ENCODE data around the gene ZSCAN2.
"Not testable (repeated sequence)": the region's sequence is repeated elsewhere in the genome, so short reads cannot be mapped to it uniquely, and the experiment has no call there.

Gene ZSCAN2

DNA sequence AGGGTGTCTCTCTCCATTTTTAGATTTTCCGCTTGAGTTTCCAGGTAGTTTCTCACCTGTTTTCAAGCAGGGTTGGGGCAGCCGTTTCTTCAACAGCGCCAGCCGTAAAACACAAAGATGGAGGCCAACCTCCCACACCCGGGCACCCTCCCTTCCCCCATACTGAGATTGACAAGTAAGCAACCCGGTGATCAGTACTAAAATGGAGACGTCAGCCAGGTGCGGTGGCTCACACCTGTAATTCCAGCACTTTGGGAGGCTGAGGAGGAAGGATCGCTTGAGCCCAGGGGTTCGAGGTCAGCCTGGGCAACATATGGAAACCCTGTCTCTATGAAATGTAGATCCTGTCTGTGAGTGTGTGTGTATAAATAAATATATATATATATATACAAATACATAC lies 903 bp upstream of the ZSCAN2 start:
- DNase-seq = no peak

DNA sequence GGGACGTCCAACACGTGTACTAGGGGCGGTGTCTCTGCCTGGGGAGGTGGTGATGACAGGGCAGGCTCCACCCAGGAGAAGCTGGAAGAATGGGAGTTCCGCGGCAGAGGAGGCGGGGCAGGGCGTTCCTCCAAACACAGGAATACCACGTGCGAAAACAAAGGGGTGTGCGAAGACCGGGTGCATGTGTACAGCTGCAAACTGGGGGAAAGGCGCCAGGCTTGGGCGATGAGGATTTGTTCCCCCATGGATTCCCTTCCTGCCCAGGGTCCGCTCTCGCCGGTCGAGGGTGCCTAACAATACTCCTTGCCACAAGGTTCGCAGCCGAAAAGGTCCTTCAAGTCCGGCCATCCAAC lies 500 bp upstream of the ZSCAN2 start:
- DNase-seq = peak; percentile 76

DNA sequence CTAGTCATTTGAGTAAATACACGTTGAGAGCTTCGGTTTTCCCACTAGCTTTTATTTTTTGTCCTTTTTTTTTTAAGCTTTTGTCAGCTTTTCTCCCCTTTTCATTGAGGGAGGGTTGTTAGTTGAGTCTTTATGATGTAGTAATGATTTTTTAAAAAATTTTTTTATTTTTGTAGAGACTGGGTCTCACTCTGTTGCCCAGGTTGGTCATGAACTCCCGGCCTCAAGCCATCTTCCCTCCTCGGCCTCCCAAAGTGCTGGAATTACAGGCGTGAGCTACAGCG lies 688 bp downstream of the ZSCAN2 start:
- DNase-seq = no peak

DNA sequence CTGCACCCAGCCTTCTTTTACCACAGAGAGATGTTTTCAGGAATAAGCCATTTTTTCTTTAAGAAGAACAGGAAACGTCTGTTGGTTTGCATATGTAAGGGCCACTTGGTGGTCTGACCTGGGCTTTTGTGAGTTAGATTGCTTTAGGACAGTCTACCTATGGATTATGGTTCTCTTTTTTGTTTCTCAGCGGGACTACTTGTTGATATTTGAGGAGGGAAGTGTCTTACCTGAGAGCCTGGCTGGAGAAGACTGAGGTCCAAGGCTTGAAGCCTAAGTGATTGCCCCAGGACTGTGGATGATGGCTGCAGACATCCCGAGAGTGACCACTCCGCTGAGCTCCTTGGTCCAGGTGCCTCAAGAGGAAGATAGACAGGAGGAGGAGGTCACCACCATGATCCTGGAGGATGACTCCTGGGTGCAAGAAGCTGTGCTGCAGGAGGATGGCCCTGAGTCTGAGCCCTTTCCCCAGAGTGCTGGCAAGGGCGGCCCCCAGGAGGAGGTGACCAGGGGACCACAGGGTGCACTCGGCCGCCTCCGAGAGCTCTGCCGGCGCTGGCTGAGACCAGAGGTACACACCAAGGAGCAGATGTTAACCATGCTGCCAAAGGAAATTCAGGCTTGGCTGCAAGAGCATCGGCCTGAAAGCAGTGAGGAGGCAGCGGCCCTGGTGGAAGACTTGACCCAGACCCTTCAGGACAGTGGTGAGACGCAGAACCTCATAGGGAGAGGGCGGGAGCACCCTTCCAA lies 3.0 kb downstream of the ZSCAN2 start:
- DNase-seq = no peak

DNA sequence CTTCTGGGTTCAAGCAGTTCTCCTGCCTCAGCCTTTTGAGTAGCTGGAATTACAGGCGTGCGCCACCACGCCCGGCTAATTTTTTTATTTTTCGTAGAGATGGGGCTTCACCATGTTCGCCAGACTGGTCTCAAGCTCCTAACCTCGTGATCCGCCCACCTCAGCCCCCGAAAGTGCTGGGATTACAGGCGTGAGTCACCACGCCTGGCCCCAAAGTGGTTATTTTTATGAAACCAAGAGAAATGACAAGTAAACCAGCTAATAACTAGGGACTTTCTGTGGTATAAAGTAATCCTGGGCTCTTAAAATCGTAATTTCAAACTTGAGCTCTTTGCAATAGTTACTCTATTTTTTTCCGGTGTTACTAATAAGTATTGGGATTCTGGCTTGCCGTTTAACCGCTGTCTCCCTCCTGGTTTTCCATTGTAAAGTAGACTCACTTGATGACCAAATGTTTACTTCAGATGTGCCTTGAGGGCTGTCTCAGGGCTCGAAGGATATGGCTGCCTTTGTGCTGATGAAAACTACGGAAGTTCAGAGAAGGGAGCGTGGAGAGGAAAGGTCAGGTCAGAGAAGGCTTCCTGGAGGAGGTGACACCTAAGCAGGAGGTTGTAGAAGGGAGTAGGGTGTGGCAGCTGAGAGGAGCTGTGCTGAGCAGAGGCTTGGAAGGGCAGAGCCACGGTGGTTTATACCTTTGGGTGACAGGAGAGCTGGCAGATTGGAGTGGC lies 4.2 kb downstream of the ZSCAN2 start:
- DNase-seq = no peak

DNA sequence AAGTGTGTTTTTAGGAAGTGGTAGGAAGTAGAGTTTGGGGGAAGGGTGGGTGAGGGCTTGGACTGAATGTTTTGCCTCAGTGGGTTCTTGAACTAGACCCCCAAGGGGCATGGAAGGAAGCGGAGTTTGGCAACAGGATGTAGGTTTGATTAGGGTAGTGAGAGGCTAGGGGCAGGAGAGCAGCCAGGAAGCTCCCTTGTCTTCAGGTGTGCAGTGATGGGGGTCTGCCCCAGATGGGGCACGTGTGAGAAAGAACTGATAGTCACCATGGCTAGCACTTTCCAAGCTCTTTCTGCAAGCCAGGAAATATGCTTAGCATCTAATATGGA lies 4.7 kb downstream of the ZSCAN2 start:
- no peak for DNase-seq

DNA sequence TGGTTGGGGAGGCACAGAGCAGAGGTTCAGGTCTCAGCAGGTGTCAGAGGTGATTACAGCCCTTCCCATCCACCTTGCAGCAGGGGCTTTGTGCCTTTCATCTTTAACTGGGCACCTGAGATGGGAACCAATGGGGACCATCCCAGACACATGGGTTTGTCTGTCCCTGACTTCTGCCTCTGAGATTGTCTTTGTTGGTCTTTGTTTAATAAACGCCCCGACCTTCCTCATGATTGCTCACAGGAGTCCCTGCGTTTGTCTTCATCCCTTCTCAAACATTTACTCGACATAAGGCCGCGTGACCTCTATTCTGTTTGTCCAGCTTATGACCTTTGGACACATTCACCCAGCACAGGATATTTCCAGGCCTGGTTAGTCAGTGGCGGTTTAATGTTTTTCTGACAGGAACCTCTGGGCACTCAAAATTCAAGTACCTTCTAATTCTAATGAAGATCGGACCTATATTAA lies 5.9 kb downstream of the ZSCAN2 start:
- no peak for DNase-seq

DNA sequence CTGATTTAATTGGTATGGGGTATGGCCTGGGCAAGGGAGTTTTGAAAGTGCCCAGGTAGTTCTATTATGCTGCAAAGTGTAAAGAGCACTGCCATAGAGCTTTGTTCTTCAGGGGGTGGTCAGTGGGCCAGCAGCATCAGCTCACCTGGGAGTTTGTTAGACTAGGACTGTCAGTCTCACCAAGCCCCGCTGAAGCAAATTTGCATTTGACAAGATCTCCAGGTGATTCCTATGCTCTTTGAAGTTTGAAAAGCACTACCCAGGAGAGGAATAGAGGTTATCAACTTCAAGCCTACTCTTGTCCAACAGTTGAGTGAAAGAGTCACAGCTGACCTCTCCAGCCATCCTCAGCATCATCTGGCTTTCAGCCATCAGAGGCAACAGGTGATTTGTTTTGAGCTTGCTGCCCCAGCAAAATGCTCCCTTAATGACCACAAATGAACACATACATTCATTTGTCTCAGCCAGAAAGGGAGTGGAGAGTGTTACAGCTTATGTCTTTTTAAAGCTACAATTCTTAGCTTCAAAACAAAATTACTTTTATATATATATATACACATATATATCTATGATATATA lies 8.0 kb downstream of the ZSCAN2 start:
- no peak for DNase-seq

DNA sequence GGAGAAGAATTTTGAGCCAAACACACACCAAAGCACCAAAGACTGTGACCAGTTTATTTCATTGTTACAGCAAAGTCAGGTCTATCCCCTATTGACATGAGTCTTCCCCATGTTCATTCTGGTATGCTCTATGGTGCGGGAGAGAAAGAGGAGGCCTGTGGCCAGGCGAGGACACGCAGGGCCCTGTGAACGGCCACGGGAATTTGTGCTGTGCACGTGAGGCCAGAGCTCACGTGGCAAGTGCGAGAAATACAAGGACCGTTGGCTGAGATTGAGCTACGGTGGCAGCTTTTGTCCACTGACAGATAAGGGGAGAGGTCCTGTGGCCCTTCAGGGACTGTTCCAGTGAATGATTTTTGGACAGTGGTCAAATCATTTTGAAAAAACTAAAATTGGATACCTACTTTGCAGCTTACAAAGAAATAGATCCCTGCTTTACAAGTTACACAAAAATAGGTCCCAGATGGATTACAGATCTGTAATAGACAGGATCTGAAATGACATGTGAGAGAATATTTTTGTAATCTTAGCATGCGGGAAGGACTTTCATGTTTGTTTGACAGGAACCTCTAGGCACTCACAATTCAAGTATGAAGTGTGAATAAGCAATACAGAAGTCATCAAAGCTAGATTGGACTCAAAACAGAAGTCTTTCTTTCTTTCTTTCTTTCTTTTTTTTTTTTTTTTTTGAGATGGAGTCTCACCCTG lies 9.2 kb downstream of the ZSCAN2 start:
- DNase-seq = no peak

DNA sequence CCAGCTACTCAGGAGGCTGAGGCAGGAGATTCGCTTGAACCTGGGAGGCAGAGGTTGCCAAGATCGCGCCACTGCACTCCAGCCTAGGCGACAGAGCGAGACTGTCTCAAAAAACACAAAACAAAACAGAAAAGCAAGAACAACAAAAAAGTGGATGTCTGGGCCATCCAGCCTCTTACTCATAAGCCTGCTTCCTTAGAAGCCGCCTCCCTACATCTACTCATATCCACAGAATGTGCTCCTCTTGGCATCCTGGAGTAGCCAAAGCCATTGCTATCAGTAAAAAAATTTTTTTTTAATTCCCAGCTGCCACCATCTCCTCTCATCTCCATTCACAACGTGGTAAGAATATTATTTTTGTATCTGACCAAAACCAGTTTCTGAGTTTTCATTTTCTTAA lies 10.8 kb downstream of the ZSCAN2 start:
- no peak for DNase-seq

DNA sequence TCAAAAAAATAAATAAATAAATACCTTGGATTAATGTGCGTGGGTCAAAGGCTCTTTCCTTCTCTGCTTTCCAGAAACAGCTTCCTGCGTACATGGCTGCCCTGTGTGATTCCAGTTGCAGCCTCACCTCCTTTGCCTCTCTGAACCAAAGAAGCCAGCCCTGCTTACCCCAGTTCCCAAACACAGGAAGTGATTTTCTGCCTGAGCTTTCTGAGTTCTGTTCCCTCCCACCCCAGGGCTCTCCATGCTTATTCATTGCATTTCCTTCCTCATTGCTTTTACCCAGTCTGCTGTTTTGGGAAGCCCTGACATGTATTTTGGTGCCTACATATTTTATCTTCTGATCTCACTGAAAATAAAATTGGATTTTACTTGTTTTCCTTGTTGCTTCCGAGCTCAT lies 15.4 kb downstream of the ZSCAN2 start:
- DNase-seq = no peak

DNA sequence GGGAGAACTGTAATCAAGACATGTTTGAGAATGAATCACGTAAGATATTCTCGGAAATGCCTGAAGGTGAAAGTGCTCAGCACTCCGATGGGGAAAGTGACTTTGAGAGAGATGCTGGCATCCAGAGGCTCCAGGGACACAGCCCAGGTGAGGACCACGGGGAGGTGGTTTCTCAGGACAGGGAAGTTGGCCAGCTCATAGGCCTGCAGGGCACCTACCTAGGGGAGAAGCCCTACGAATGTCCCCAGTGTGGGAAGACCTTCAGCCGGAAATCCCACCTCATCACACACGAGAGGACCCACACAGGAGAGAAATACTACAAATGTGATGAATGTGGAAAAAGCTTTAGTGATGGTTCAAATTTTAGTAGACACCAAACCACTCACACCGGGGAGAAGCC lies 19.8 kb downstream of the ZSCAN2 start:
- no peak for DNase-seq

DNA sequence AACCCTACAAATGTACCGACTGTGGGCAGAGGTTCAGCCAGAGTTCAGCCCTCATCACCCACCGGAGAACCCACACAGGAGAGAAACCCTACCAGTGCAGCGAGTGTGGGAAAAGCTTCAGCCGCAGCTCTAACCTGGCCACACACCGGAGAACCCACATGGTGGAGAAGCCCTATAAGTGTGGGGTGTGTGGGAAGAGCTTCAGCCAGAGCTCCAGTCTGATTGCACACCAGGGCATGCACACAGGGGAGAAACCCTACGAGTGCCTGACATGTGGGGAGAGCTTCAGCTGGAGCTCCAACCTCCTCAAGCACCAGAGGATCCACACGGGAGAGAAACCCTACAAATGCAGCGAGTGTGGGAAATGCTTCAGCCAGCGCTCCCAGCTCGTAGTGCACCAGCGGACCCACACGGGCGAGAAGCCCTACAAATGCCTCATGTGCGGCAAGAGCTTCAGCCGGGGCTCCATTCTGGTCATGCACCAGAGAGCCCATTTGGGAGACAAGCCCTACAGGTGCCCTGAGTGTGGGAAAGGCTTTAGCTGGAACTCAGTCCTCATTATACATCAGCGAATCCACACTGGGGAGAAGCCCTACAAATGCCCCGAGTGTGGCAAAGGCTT lies 20.7 kb downstream of the ZSCAN2 start:
- DNase-seq = no peak

DNA sequence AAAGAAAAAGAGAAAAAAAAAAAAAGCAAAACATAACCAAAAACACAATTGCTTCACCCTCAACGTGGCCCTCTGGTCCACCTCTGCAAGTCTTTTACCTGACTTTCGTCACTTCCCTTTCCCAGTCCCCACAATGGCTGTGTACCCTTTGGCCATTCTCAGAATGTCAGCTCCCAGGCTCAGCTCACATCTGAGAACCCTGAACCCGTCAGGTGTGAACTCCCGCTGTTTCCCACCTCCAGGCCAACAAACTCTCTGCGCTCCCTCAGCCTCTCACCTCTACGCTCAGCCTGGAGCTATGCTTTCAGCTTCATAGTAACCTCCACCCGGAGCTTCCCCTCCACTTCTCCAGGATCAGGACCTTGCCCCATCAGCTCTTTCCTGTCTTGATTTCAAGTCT lies 23.6 kb downstream of the ZSCAN2 start:
- DNase-seq = no peak

DNA sequence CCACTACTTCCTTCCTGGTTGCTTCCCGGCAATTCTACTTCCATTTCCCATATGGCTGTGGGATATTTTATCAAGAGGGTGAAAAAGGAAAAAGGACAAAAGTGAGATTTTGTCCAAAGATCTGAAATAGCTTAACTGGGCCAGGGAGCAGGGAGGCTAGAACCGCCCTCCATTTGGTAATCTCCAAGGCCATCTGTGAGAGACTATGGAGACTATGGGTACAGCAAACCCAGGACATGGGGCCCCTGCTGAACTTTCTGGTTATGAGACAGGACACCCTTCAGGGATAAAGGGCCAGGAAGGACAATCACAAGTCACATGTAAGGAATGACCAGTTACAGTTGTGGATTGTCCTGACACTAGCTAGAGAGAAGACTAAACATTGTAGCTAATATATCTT lies 24.3 kb downstream of the ZSCAN2 start:
- no peak for DNase-seq

DNA sequence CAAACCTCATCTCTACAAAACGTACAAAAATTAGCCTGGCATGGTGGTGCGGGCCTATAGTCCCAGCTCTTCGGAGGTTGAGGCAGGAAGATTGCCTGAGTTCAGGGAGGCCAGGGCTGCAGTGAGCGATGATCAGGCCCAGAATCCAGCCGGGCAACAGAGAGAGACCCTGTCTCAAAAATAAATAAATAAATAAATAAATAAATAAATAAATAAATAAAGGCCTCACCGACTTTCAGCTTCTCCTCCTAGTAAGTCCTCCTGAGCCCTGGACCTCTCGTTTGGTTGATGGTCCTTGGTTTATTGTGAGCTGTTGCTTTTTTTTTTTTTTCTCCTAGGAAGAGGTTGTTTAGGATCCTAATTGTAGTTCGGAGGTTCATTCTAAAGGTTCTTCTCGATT lies 28.2 kb downstream of the ZSCAN2 start:
- DNase-seq = no peak

DNA sequence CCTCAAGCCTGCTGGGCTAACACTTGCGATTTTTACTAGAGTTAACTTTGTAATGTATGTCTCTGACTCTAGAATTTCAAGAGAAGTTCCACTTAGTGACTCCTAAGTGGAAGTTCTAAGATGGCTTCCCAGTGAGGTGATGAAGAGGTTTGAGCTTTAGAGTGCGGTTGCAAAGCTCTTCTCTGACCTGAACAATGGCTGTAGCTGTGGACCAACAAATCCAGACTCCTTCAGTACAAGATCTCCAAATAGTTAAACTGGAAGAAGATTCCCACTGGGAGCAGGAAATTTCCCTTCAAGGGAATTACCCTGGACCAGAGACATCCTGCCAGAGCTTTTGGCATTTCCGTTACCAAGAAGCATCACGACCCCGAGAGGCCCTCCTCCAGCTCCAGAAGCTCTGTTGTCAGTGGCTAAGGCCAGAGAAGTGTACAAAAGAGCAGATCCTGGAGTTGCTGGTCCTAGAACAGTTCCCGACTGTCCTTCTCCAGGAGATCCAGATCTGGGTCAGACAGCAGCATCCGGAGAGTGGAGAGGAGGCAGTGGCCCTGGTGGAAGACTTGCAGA lies 31.0 kb downstream of the ZSCAN2 start:
- DNase-seq = no peak

DNA sequence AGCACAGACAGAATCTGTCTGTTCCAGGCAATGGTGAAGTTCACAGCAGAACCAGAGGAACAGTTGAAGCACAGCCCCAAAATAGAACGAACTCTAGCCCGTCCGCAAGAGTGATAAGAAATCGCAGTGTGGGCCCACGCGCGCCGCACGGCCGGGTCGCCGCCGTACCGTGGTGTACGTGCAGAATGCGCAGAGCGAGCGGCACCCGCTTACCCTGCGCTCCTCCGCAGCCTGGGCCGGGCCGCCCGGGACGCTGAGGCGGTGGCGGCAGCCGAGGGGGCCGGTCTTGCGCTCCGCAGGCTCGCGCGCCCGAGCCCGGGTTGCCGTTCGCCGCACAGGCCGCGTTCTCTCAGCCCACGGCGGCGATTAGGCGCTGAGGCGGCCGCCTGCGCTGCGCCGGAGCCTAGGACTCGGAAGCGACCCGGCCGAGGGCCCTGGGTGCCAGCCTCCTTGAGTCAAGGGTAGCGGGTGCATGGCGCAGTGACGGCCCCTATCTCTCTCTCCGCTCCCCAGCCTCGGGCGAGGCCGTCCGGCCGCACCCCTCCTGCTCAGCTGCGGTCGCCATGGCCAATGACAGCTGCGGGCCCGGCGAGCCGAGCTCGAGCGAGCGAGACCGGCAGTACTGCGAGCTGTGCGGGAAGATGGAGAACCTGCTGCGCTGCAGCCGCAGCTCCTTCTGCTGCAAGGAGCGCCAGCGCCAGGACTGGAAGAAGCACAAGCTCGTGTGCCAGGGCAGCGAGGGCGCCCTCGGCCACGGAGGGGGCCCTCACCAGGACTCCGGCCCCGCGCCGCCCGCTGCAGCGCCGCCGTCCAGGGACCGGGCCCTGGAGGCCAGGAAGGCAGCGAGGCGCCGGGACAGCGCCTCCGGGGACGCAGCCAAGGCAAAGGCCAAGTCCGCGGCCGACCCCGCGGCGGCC lies 32.8 kb downstream of the ZSCAN2 start:
- DNase-seq = peak; percentile 10

DNA sequence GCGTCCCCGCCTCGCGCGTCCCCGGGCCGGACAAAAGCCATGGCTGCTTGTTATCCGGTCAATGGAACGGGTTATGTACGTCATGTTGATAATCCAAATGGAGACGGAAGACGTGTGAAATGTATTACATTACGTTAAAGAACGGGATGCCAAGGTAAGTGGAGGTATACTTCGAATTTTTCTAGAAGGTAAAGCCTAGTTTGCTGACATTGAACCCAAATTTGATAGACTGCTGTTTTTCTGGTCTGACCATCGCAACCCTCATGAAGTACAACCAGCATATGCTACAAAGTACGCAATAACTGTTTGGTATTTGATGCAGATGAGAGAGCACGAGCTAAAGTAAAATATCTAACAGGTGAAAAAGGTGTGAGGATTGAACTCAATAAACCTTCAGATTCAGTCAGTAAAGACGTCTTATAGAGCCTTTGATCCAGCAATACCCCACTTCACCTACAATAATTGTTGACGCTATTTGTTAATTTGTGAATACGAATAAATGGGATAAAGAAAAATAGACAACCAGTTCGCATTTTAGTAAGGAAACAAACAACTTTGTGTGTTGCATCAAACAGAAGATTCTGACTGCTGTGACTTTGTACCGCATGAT lies 33.5 kb downstream of the ZSCAN2 start:
- no peak for DNase-seq

DNA sequence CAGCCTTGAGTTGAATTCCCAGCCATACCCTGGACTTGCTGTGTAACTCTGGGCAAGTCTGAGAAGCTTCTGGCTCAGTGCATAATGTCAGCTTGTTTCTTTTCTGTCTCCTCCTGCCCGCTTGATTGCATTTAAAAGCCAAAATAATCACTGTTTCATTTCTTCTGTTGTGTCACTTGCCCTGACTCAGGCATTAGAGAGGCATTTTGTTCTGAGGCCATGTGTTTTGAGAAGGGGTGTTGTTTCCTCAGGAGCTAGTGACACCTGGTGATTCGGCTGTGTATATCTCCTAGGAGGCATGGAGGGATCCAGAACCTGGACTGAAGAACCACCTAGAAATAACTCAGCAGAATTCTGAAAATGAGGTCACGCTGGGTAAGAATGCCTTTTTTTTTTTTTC lies 37.3 kb downstream of the ZSCAN2 start:
- no peak for DNase-seq

DNA sequence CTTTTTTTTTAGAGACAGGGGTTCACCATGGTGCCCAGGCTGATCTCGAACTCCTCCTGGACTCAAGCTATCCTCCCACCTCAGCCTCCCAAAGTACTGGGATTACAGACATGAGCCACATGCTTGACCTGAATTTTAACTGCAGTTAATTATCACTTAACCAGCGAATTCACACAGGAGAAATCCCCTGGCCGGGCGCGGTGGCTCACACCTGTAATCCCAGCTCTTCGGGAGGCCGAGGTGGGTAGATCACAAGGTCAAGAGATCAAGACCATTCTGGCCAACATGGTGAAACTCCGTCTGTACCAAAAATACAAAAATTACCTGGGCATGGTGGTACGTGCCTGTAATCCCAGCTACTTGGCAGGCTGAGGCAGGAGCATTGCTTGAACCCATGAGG lies 41.1 kb downstream of the ZSCAN2 start:
- not testable (repeated sequence) for DNase-seq

DNA sequence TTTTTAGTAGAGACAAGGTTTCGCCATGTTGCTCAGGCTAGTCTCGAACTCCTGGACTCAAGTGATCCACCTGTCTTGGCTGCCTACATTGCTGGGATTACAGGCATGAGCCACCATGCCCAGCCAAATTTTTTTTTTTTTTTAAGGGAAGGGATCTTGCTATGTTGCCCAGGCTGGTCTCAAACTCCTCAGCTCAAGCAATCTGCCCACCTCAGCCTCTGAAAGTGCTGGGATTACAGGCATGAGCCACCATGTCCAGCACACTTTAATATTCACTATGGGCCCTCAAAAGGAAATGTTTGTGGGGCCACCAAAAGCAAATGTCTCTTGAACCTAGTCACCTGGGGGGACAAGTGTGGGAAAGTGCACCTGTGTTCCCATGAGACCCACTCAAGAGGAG lies 41.8 kb downstream of the ZSCAN2 start:
- DNase-seq = not testable (repeated sequence)

Measured in NCI-H774 (cell line).